GM23248 (cell line): ENCODE measurements around the gene NFKBIE. TPM values are rescaled to one million over a fixed set of nuclear protein-coding genes. Genes with fewer than 3 reads are reported as not detected.

Experiments
- DNase-seq: peaks from one replicate; pipeline ENCODE4 v3.0.0-alpha.2; 2015
- H2AFZ ChIP-seq: fragments of 200-600 bp; sonication (generic); 2 replicates; pipeline ENCODE4 v1.6.1; 2016; ENCODE audit warnings: antibody characterized with exemption
- H3F3A ChIP-seq: fragments of 200-600 bp; sonication (generic); 2 replicates; pipeline ENCODE4 v1.6.1; 2016; ENCODE audit warnings: mild to moderate bottlenecking, antibody characterized with exemption, mixed run types; ENCODE audit not compliant: insufficient read depth
- H3K27ac ChIP-seq: fragments of 200-600 bp; sonication (generic); 2 replicates; pipeline ENCODE4 v1.5.1; 2016; ENCODE audit warnings: mild to moderate bottlenecking
- H3K27me3 ChIP-seq: fragments of 200-600 bp; sonication (generic); replicated peaks from 2 replicates; pipeline ENCODE4 v1.6.1; 2016; ENCODE audit warnings: mild to moderate bottlenecking; ENCODE audit not compliant: insufficient read depth
- H3K36me3 ChIP-seq: fragments of 200-600 bp; sonication (generic); 2 replicates; pipeline ENCODE4 v1.6.1; 2016; ENCODE audit warnings: low read depth, mild to moderate bottlenecking
- H3K4me1 ChIP-seq: fragments of 200-600 bp; sonication (generic); 2 replicates; pipeline ENCODE4 v1.6.1; 2016; ENCODE audit warnings: mild to moderate bottlenecking; ENCODE audit not compliant: insufficient read depth
- H3K4me2 ChIP-seq: fragments of 200-600 bp; sonication (generic); one replicate; pipeline ENCODE4 v1.6.1; 2016; ENCODE audit warnings: mild to moderate bottlenecking; ENCODE audit not compliant: unreplicated experiment
- H3K4me3 ChIP-seq: fragments of 200-600 bp; sonication (generic); 2 replicates; pipeline ENCODE4 v1.5.1; 2016; ENCODE audit warnings: mild to moderate bottlenecking
- H3K79me2 ChIP-seq: fragments of 200-600 bp; sonication (generic); 2 replicates; pipeline ENCODE4 v1.6.1; 2016; ENCODE audit warnings: mild to moderate bottlenecking; ENCODE audit not compliant: insufficient read depth
- H3K9ac ChIP-seq: fragments of 200-600 bp; sonication (generic); 2 replicates; pipeline ENCODE4 v1.6.1; 2016; ENCODE audit warnings: mild to moderate bottlenecking
- H3K9me2 ChIP-seq: fragments of 200-600 bp; sonication (generic); 2 replicates; pipeline ENCODE4 v1.6.1; 2016; ENCODE audit warnings: mixed run types, mild to moderate bottlenecking, moderate library complexity; ENCODE audit not compliant: insufficient read depth
- H3K9me3 ChIP-seq: fragments of 200-600 bp; sonication (generic); one replicate; pipeline ENCODE4 v1.6.1; 2017; ENCODE audit warnings: low read depth
- H4K20me1 ChIP-seq: fragments of 200-600 bp; sonication (generic); 2 replicates; pipeline ENCODE4 v1.6.0; 2016; ENCODE audit not compliant: insufficient read depth
- EZH2 ChIP-seq: fragments of 200-600 bp; sonication (generic); IDR thresholded peaks from 2 replicates; pipeline ENCODE4 v1.6.1; 2018; ENCODE audit warnings: antibody characterized with exemption, mild to moderate bottlenecking; ENCODE audit not compliant: insufficient read depth, poor library complexity, severe bottlenecking
- EZH2phosphoT487 ChIP-seq: fragments of 200-600 bp; sonication (generic); IDR thresholded peaks from 2 replicates; pipeline ENCODE4 v1.6.1; 2018; ENCODE audit warnings: antibody characterized with exemption, moderate library complexity, mild to moderate bottlenecking, low read depth; ENCODE audit not compliant: insufficient read depth
- WGBS, 2 experiments: methylation state at CpG; one replicate each; pipeline ENCODE4 v1.1.6; 2015 to 2017; ENCODE audit warnings: low lambda C conversion rate in 2 of 2, low coverage in 1 of 2; ENCODE audit errors: missing lambda C conversion rate in 2 of 2; 5-methylcytosine and 5-hydroxymethylcytosine counted together
- in situ Hi-C: fragments of 300-500 bp; cut with MboI; formaldehyde crosslinking; loops from 2 replicates; pipeline ENCODE4 v1.15.0; 2020
- polyA plus RNA-seq: library from polyadenylated mRNA; unstranded; fragments of >200 nt; fragmentation: Nextera tagmentation; extraction: Ambion mirVana; gene quantifications from 2 replicates; pipeline ENCODE4 v1.2.1, GENCODE V29; 2016
- total RNA-seq: library from RNA; depleted of rRNA; stranded (reverse); fragments of >200 nt; shearing (Covaris generic); gene quantifications from 2 replicates; pipeline ENCODE4 v1.2.3, GENCODE V29; 2014

Gene NFKBIE
- total and polyA plus RNA-seq, 2 experiments from 2014 or later = 4.5 to 6.3 TPM

DNA sequence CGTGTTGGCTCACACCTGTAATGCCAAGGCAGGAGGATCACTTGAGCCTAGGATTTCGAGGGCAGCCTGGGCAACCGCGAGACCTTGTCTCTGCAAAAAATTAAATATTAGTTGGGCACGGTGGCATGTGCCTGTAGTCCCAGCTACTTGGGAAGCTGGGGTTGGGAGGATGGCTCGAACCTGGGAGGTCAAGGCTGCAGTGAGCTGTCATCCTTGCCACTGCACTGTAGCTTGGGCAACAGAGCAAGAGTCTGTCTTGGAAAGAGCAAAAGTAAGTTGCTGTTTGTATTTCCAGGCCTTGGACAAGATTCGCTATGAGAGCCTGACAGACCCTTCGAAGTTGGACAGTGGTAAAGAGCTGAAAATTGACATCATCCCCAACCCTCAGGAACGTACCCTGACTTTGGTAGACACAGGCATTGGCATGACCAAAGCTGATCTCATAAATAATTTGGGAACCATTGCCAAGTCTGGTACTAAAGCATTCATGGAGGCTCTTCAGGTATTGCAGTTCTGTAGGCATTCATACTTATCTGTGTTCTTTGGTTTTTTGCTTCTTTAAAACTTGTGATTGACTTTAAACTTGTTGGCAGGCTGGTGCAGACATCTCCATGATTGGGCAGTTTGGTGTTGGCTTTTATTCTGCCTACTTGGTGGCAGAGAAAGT is 16.1 kb downstream of the NFKBIE start:
- Histone ChIP-seq H3K9ac (peak overlapping the region; percentile 99), H3K36me3 (peaks cover 62% of the 10 kb centered on the region), H3K4me3 (peak overlapping the region; percentile 100), H3K4me2 (peak overlapping the region; percentile 100), H3K27ac (peak overlapping the region; percentile 93), H3K4me1 (peaks cover 19% of the 10 kb centered on the region), H3K9me3 (no peaks in the 10 kb centered on the region), H4K20me1 (peaks cover 40% of the 10 kb centered on the region; the same call in 1 of the 2 replicates), H3F3A (peaks cover 68% of the 10 kb centered on the region), H2AFZ (no peak overlapping the region), H3K79me2 (peaks cover 70% of the 10 kb centered on the region), H3K9me2 (no peaks in the 10 kb centered on the region), H3K27me3 (no peaks in the 10 kb centered on the region)
- in situ Hi-C loops = no loop called here
- TF ChIP-seq EZH2 (no peak), EZH2phosphoT487 (no peak)
- no peak for DNase-seq
- WGBS, 2 experiments = 77 to 78% methylated on average over 9 of the region's 9 CpGs

DNA sequence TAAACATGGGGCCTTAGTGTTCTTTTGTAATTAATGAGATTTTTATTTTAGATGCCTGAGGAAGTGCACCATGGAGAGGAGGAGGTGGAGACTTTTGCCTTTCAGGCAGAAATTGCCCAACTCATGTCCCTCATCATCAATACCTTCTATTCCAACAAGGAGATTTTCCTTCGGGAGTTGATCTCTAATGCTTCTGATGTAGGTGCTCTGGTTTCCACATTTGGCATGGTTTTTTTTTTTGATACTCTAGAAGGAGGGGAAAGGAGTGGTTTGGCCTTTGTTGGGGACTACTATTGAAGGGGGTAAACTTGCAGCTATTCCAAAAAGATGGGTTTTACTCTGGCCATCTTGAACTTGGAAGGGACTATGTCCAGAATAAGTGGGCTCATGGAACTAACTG is 16.8 kb downstream of the NFKBIE start:
- Histone ChIP-seq H3K27ac (peak overlapping the region; percentile 93), H3F3A (peaks cover 63% of the 10 kb centered on the region), H3K9me3 (no peaks in the 10 kb centered on the region), H3K4me2 (peak overlapping the region; percentile 100), H3K36me3 (peaks cover 56% of the 10 kb centered on the region), H2AFZ (no peak overlapping the region), H3K4me1 (peaks cover 19% of the 10 kb centered on the region), H3K9ac (peak overlapping the region; percentile 99), H4K20me1 (peaks cover 40% of the 10 kb centered on the region; the same call in 1 of the 2 replicates), H3K4me3 (peak overlapping the region; percentile 100), H3K9me2 (no peaks in the 10 kb centered on the region), H3K79me2 (peaks cover 67% of the 10 kb centered on the region), H3K27me3 (no peaks in the 10 kb centered on the region)
- DNase-seq = no peak
- 0 to 9% methylated on average over 1 of the region's 1 CpG for whole genome bisulfite sequencing, 2 experiments
- in situ Hi-C loops = no loop called here
- no peak for TF ChIP-seq EZH2phosphoT487
- TF ChIP-seq EZH2 = no peak

DNA sequence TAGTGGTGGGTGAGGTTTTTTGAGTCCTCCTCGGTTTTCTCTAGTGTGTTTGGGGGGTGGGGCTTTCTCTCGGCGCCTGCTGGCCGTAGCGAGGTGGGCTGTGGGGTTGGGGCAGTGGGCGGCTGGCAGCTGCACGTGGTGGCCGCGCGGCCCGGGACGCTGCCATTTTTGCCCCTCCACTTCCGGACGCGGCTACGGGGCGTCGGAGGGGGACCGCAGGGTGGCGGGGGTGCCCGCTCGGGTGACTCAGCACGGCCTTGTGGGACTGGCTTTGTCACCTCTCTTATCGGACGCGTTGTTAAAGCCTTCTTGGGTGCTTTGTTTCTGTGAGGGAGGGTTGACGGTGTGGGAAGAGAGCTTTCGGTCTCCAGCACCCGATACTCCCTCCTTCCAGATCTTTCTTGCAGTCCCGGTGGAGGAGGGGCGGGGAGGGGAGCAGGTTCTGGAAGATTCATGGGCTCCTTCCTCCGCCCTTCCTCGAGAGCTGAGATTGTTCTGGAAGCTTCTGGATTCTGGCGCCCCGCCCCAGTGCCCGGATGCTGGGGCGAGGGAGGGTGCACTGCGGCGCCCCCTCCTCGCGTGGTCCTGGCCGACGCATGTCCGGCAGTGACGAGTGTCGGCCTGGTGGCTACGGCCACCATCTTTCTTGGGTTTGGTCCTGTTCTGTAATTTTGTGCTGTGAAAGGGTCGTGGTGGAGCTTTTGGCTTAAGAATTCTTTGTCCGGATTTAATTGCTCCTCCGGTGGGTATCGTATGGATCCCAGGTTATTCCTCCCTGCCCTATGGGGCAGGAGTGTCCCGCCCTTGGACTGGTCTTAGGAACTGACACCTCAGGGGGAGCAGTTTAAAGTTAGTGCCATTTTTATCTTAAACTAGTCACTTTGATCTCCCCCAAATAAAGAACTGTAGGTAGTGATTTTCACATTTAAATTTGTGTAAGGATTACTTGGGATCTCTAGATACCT is 17.7 kb downstream of the NFKBIE start:
- H3K79me2 ChIP-seq = peaks cover 57% of the 10 kb centered on the region
- H3K9me2 ChIP-seq = no peaks in the 10 kb centered on the region
- no peaks in the 10 kb centered on the region for H3K9me3 ChIP-seq
- H3K9ac ChIP-seq = peak overlapping the region; percentile 99
- WGBS, 2 experiments = 1% methylated on average over 29 to 52 of the region's 52 CpGs
- peaks cover 19% of the 10 kb centered on the region for H3K4me1 ChIP-seq
- H4K20me1 ChIP-seq = peaks cover 40% of the 10 kb centered on the region; the same call in 1 of the 2 replicates
- in situ Hi-C loops = no loop called here
- H3K36me3 ChIP-seq = peaks cover 47% of the 10 kb centered on the region
- TF ChIP-seq EZH2 (no peak), EZH2phosphoT487 (no peak)
- H3K4me3 ChIP-seq = peak overlapping the region; percentile 100
- H3K27ac ChIP-seq = peak overlapping the region; percentile 93
- no peak overlapping the region; the same call in 1 of the 2 replicates for H2AFZ ChIP-seq
- H3K4me2 ChIP-seq = peak overlapping the region; percentile 100
- H3F3A ChIP-seq = peaks cover 54% of the 10 kb centered on the region
- no peaks in the 10 kb centered on the region for H3K27me3 ChIP-seq
- DNase-seq = peak; percentile 81

DNA sequence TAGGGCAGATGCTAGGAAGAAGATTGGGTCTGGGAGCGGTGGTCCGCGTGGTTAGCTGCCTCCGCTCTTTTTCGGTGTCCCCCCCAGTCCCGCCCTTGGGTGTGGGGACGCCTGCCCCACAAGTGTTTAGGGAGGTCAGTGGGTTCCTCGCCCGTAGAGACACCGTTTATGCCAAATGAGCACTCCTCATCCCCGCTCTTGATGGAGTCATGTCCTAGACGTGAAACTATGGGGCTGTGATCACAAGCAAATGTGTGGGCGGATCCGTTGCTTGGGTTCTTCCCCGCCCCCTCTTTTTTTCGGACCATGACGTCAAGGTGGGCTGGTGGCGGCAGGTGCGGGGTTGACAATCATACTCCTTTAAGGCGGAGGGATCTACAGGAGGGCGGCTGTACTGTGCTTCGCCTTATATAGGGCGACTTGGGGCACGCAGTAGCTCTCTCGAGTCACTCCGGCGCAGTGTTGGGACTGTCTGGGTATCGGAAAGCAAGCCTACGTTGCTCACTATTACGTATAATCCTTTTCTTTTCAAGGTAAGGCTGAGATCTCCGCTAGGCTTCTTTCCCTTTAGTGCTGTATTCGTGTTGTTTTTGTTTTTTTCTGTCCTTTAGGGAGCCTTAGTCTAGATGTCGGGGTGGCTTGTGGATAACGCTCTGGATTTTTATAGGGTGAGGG is 18.6 kb downstream of the NFKBIE start, which contains the start of gene HSP90AB1:
Gene HSP90AB1 (plus strand): TSS at position 439 of the 675 bp plus-strand sequence. CDS start 1,529 bp downstream, outside the sequence.
- peak; percentile 97 for DNase-seq
- H3K79me2 ChIP-seq = peaks cover 49% of the 10 kb centered on the region
- H3K4me1 ChIP-seq = peaks cover 19% of the 10 kb centered on the region
- no peaks in the 10 kb centered on the region for H3K27me3 ChIP-seq
- peak within 1 kb of the TSS; percentile 100 for H3K4me3 ChIP-seq
- no peaks in the 10 kb centered on the region for H3K9me2 ChIP-seq
- H3F3A ChIP-seq = peaks cover 46% of the 10 kb centered on the region
- peak within 1 kb of the TSS; percentile 100 for H3K4me2 ChIP-seq
- H3K27ac ChIP-seq = peak within 1 kb of the TSS; percentile 93
- TF ChIP-seq EZH2 (no peak), EZH2phosphoT487 (no peak)
- H3K36me3 ChIP-seq = peaks cover 38% of the 10 kb centered on the region
- peak within 1 kb of the TSS; percentile 99 for H3K9ac ChIP-seq
- H3K9me3 ChIP-seq = no peaks in the 10 kb centered on the region
- H2AFZ ChIP-seq = peak within 1 kb of the TSS; percentile 96
- H4K20me1 ChIP-seq = peaks cover 34% of the 10 kb centered on the region; the same call in 1 of the 2 replicates
- in situ Hi-C loops = no loop called here
- 1 to 2% methylated on average over 33 to 34 of the region's 34 CpGs for WGBS, 2 experiments
